ENCODE results near the gene B4GALT1.
"Not testable (repeated sequence)": the region's sequence is repeated elsewhere in the genome, so short reads cannot be mapped to it uniquely, and the experiment has no call there.

Gene B4GALT1

DNA sequence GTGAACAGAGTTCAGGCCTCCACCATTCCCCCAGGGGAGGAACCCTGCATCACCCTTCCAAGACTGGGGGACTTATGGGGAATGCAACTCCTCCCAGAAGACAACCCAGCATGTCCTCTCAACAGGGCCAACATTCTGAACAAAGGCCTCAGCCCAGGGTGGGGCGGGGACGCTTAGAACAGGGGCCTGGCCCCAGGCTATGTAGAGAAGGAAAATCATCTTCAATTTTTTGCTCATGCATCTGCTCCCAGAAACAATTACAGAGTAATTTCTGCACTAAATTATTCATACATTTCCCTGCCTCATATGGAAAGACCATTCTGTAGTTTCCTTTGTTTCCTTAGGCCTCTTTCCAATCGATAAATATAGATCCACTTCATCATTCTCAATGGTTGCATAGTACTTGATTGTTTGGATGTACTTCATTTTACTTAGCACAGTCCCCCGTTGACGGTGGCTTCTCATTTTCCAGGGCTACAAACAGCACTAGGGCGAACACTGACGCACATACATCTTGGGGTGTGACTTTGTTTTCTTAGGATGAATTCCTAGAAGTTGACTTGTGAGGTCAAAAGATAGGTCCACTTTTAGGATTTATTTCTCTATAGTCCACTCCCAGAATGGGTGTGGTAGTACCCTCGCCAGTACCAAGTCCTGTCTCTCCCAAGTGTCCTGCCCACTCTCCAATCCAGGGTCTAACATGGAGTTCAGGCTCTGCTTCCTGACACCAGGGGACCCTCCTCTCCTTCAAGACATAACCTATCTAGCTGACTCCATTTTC lies 63.4 kb downstream of the B4GALT1 start:
- no peak for DNase-seq (ENCODE audit: low read depth in 2 of 2)

DNA sequence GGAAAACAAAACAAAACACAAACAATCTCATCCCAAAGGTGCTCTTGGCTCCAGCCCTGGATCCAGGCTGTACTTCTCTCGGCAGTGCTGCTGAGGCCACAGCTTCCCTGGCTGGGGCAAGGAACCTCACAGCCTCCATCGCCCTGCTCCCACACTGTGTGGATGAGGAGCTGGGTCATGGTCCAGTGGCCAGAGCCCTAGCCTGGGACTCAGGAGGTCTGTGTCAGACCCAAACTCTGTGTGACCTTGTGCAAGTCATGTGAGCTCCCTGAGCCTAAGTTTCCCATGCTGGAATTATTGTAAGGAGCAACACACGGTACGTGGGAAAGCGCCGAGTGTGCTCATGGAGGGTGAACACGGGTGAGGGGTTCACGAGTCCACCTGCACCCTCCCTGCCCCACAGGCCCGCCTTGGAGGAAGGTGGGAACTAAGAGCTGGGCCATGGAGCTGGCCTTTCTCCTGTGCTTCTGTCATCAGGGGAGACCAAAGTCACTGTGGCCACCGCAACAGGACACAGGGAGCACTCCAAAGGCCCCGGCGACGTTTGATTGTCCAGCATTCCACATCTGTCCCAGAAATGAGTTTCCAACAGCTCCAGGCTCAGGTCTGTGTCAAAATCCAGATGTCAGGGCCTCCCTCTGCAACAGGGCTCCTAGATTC lies 64.5 kb downstream of the B4GALT1 start:
- no peak for DNase-seq (ENCODE audit: low read depth in 2 of 2)

DNA sequence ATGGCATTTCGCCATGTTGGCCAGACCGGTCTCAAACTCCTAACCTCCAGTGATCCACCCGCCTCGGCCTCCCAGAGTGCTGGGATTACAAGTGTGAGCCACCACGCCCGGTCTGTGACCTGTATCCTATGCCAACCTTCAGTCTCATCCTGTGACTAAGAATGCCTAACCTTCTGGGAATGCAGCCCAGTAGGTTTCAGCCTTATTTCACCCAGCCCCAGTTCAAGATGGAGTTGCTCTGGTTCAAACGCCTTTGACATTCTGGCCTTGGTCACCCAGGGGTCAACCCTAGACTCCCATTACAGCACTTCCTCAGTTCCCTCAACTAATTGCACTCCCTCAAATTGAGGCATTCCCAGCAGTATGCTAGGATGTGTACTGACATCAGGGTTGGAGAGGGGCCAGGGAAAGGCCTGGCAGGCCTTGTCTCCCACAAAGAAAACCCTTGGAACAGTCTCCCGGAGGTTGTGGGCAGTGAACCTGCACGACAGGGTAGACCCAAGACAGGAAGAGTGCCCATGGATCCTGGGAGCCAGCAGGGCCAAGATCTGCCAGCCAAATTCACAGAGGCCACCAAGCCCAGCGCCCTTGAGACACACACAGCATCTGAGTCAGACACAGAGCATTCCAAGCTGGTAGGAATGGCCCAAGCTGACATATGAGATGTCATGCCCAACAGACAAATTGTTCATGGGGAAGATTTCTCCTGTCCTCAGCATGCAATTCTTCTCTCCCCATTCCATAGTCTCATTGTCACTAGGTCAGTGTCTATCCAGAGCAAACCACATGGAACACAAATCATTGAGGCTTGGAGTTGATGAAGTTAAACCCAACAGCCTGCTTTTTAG lies 65.8 kb downstream of the B4GALT1 start:
- peak; percentile 57 to 62 for DNase-seq (ENCODE audit: low read depth in 2 of 2)

DNA sequence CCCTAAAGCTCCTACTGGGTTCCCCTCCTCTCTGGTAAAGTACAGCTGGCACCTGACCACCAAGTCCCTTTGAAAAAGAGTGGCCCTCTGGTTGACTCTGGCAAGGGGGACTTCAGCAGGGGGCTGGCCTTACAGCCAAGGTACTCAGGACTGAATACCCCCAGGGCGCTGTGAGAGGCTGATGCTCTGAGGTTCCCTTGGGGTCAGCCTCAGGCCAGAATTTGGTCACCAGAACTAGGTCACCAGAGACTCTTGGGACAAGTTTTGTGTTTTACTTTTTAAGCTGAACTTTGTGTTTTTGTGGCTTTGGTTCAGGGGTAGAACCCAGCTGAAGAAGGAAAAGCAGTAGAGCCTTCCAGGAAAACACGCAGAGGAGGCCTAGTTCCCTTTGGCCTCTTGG lies 67.4 kb downstream of the B4GALT1 start:
- no peak for DNase-seq (ENCODE audit: low read depth in 2 of 2)

DNA sequence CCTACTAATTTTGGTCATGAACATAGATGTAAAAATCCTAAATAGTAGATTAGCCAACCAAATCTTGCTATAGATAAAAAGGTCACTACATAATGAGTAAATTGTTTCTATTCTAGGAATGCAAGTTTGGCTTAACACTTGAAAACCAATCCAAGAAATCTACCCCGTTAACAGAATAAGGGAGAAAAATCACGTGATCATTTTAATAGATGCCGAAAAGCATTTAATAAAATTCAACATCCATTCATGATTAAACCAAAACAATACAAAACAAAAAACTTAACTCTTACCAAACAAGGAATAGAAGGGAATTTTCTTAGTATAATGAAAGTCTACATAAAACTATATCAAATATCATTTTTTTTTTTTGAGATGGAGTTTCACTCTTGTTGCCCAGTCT lies 69.9 kb downstream of the B4GALT1 start:
- DNase-seq (ENCODE audit: low read depth in 2 of 2): no peak

DNA sequence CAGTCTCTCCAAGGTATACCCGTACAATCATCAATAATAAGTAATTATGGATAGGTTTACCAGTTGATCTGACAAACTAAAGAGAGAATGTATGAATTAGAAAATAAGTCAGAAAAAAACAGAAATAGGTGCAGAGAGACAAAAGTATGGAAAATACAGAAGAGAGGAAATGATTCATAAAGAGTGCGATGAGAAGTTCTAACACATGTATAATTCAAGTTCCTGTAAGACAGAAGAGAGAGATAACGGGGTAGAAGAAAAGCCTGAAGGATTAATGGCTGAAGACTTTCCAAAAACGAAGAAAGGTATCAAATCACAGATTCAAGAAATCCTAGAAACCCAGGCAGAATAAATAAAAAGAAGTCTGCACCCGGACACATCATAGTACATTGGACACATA lies 74.5 kb downstream of the B4GALT1 start:
- DNase-seq (ENCODE audit: low read depth in 2 of 2): no peak

DNA sequence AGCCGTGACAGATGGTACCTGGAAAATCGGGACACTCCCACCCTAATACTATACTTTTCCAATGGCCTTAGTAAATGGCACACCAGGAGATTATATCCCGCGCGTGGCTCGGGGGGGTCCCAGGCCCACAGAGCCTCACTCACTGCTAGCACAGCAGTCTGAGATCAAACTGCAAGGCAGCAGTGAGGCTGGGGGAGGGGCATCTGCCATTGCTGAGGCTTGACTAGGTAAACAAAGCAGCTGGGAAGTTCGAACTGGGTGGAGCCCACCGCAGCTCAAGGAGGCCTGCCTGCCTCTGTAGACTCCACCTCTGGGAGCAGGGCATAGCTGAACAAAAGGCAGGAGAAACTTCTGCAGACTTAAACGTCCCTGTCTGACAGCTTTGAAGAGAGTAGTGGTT lies 81.5 kb downstream of the B4GALT1 start:
- DNase-seq (ENCODE audit: low read depth in 2 of 2): not testable (repeated sequence)

DNA sequence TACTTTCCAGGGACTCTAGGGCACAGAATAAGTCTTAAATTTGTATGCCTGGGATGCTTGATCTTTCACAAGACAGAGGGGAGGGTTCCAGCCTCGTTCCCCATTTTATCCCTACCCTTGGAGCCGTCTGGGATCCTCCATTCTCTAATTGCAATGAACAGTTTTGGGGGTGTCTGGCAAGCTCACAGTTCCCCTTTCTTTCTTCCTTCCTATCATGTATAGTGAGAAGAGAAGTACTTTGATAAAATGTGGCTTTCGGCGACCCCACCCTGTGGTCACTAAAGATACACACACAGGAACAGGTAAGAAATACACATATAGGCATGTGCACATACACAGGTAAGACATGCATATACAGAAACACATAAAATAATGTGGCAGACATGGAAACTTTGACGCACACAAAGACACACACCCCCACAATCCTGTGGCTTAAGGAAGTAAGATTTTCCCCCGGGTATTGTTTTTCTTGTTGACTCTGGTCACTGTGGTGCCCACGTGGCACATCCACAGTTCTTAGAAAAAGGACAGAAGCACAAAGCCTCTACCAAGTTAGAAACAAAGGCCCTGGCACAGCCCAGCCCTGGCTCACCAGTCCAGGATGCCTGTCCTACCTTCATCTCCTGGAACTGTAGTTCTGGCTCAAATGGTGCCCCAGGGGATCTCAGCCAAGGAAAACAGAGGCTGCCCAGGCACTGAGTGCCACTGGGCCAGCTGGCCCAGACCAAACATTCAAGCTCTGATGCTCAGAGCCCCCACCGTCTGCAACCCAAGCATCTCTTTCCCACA lies 84.4 kb downstream of the B4GALT1 start:
- no peak for DNase-seq (ENCODE audit: low read depth in 2 of 2)

DNA sequence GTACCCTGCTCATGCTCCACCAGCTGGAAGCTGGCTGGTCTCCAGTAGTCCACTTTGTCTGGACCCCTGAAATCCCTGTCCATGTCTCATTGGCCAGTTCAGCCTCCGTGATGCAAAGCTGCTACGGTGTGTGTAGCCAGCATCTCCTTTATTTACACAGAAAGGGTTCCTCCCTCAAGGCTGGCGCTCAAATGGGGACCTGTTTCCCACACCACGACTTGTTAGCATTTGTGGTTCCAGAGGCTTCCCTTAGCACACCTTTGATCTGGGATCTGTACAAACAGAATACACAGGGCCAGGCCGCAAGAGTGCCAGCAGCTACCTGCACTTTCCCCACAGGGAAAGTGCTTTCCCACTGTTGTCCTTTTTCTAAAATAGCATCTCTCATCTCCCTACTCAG lies 85.0 kb downstream of the B4GALT1 start:
- no peak for DNase-seq (ENCODE audit: low read depth in 2 of 2)

DNA sequence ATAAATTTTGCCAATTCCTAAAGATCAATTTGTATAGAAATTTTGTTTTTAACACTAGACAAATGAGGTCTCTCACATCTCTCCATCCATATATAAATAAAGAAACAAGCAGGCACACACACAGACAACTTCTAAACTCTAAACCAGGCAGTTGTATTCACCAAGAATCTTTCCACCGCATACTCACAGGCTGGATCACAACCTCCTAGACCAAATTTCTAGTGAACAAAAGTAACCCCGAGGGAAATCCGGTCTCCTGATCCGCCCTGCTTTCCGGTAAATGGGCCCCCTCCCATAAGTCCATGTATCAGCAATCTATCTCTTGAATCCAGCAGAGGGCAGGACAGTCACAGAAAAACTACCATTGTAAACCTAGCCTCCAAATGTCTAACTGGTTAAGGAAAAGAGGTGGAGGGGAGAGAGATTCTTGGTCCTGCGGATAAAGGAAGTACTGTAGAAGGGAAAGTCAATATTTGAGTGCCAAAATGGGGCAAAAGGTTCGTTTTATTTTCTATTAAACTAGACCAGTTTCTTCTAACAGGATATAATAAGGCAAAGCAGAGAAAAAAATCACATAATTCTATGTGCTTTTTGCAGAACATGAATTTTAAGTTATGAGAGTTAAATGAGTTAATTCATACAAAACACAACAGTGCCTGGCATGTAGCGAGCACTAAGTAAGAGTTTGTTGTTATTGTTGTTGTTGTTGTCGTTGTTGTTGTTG lies 85.8 kb downstream of the B4GALT1 start:
- DNase-seq (ENCODE audit: low read depth in 2 of 2): peak; percentile 72 to 78

DNA sequence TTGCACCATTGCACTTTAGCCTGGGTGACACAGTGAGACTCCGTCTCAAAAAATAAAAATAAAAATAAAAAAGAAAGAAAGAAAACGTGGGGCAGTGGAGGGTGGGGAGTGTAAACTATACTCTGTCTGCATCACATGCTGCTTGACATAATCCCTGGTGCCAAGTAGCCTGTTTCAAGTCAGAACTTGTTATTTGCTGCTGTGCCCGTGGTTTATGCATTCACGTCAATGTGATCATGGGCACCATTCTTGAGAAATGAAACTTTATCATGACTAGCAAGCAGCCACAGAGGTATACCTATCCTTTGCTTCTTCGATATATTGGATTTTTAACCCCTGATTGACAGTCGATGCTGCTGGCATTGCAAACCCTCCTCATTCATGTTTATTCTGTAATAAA lies 86.6 kb downstream of the B4GALT1 start:
- no peak for DNase-seq (ENCODE audit: low read depth in 2 of 2)

DNA sequence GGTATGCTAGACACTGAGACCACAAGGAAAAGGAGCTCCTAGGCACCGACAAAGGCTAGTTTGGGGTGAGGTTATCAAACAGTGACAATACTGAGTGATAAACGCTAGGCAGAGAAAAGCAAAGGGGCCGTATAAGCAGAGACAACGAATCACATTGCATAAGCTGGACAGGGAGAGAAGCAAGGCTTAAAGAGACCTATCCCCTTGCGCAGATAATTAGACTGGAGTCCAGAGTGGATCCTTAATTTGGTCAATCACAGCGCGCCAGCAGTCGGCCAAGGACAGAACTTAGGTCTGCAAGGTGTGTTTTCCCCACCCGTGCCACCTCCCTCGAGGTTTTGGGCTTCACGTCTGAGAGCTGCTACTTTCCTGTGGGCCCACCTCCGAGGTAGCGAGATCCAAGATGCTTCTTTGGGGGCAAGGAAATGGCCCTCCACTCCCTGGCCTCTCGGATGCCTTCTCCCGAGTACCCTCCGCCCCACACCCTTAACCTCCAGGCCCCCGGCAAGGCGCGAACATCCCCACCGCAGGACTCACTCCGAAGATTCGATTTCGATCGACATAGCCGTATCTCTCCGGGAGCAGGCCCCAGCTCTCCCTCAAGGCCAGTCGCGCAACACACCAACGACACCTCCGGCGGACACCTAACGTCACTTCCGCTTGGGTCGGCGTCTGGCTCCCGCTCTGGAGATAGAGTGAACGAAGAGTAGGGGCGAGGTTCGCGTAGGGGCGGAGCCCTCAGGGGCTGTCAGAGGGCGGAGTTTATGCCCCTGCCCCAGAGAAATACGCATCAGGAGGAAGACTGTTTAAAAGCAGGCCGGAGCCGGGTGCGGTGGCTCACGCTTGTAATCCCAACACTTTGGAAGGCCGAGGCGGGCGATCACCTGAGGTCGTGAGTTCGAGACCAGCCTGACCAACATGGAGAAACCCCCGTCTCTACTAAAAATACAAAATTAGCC lies 90.8 kb downstream of the B4GALT1 start, which contains the start of gene SMU1:
TSS of gene SMU1 (minus strand) at position 629 of the 959 bp plus-strand sequence. CDS start at position 563, 66 bp downstream.
- DNase-seq (ENCODE audit: low read depth in 2 of 2): peak; percentile 92

DNA sequence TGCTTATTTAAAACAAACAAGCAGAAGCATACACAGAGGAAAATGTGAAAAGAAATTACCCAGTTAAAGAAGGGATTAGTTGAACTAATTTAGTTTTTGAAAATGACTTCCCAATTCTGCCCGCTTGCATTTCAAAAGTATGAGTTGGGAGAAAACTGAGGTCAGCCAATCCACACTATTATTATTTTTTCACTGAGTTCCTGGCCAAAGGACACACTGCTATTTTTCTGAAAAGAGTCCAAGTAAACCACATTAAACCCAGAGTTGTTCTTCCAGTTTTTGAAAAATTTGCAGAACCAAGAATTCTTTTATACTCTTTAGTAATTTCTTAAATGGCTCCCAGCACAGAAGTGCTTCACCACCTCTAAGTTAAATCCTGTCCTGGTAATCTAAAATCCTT lies 98.1 kb downstream of the B4GALT1 start:
- DNase-seq (ENCODE audit: low read depth in 2 of 2): no peak

DNA sequence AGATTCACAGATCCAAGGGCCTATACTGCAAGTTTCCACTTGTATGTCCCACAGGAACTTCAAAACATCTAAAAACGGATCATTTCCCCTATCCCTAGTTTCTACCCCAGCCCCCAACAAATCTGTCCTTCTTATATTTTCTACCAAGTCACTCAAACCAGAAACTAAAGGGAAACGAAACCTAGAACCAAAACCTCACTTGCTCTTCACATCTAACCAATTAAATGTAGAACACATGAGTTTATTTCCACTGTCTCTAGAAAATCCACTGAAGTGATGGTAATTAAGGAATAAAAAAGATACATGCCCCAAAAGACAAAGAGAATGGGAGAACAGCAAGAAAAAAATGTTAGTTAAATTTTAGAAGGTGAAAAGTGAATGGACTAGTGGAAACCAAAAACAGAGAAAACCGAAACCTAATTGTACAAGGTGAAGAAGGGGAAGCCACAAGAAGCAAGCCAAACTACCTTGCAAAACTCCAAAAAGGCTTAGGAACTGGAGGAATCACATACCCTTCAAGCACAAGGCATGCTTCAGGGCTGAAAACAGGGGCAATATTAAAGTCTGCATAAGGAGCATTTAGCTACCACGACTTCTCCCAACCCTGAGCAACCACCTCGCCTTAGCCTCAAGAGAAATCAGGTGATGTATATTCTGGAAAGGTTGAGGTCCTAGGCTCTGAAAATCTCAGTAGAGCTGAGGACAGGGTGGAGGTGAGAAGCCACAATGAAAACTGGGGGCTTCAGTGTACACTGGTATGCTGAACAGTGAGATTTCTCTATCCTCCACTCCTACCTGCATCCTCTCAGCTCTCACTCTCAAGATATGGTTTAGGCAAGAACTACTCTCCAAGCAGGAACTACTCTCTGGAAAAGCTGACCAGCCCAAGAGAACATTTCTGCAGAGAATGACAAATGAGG lies 101.7 kb downstream of the B4GALT1 start:
- DNase-seq (ENCODE audit: low read depth in 2 of 2): no peak

All from fibroblast of skin of left biceps (primary cell).